Activated CD4-positive, alpha-beta T cell treated with anti-CD3 and anti-CD28 coated beads for 4 hours (primary cell): ENCODE results near the gene APMAP.

Experiments
- DNase-seq, 2 donors: peaks; one replicate each; pipeline ENCODE4 v3.0.0-alpha.2; 2020

APMAP gene

DNA sequence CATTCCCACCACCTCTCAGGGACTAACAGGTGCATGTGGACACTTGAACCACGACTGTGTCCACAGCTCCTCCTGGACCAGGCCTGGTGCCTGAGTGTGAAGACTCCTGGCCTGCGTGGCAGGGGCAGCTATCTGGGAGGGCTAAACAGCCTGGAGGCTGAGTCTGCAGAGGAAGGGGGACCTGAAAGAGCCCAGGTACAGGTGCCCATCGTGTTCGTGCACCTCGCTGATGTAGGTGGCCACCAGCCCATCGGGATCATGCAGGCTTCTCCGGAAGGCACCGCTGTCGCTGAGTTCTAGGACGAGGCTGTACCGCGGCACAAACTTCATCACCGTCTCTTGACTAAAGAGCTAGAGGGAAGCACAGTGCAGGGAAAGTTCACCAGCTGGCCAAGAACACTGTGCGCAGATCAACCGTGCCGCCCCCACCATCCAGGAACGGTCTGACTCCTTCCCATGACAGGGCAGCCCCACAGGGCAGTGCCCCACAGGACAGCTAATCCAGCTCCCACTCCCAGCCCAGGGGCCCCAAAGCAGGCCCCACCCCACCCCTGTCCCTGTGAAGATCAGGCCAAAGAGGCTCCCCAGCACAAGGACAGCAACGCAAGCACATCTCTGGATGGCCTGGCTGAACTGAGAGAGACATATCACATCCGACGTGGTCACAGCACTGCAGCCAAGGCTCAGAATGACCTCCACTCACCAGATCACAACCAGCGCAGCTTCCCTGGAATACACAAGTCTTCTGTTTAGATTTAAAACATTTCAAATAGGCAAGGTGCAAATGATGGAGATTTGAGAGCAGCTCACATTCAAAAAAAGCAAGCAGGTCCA, 28.7 kb downstream of the APMAP start:
- DNase-seq: no peak

DNA sequence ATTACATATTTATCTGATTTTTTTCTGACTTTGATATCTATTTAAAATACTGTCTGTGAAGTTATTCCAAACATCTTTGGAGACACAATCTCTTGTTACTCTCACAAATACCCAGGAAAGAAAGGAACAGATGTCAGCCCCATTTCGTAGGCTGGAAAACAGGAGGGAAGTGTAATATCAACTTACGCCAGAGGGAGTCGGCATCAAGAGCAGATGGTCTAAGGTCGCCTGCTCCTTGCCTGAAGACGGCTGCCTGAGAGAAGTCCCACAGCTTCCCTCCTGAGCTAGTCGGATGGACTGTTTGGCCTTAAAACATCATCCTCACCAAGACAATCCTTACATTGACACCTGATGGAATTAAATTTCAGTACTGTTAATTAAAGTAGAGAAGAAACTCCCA, 30.0 kb downstream of the APMAP start:
- DNase-seq: no peak

DNA sequence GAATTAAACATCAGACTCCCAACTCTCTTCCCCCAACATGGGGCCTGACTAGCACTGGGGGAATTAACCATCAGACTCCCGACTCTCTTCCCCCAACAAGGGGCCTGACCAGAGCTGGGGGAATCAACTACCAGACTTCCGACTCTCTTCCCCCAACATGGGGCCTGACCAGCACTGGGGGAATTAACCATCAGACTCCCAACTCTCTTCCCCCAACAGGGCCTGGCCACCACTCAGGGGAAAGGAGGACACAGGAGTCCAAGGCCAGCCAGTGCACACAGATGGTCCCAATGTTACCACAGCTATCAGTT, 30.4 kb downstream of the APMAP start:
- no peak for DNase-seq

DNA sequence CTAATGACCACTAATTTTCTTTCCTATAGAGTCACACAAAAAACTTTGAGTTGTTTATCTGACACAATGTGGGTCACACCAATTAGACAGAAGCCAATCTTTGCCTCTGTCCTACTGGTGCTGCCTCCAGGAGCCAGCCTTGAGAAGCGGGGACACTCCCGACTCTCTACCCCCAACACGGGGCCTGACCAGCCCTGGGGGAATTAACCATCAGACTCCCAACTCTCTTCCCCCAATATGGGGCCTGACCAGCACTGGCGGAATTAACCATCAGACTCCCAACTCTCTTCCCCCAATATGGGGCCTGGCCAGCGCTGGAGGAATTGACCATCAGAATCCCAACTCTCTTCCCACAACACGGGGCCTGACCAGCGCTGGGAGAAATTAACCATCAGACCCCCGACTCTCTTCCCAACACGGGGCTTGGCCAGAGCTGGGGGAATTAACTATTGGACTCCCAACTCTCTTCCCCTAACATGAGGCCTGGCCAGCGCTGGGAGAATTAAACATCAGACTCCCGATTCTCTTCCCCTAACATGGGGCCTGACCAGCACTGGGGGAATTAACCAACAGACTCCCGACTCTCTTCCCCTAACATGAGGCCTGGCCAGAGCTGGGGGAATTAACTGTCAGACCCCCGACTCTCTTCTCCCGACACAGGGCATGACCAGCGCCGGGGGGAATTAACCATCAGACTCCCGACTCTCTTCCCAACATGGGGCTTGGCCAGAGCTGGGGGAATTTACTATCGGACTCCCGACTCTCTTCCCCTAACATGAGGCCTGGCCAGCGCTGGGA, 31.0 kb downstream of the APMAP start:
- no peak for DNase-seq

DNA sequence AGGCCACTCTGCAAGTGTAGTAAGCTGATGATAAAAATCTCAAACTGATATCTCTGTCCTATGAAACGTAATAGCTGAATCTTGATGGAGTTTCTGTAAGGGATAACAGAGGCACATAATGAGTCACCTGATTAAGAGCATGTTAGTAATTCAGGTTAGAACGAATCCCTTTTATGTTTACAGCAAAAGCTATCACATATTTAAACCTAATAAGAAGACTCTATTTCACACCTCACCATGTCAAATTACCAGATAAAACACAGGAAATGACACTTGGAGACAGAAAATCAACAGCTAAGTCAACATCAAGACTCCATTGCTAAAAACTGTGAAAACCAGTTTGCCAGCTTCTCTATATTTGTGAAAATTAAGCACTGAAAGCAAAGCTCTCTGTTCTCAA, 31.7 kb downstream of the APMAP start:
- no peak for DNase-seq

DNA sequence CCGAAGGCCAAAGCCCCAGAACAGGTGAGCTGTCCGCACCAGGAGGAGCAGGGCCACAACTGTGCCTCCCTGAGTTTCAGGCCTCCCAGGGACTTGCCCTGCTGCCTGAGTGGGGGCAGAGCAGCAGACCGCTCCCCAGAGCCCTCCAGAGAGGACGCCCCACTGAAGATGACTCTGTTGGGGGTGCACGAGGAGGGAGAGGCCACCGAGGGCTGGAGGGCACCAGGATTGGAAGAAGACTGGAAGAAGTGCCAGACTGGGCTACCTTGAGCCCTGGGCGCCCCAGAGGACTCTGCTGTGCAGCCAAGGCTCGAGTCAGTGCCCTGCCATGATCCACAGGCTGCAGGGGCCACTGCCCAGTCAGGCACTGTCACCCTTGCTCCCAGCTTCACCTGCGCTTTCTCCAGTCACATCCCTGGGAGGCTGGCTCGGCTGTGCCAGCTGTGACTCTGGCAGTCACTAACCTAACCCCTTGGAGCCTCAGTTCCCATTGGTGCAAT, 32.2 kb downstream of the APMAP start:
- no peak for DNase-seq

DNA sequence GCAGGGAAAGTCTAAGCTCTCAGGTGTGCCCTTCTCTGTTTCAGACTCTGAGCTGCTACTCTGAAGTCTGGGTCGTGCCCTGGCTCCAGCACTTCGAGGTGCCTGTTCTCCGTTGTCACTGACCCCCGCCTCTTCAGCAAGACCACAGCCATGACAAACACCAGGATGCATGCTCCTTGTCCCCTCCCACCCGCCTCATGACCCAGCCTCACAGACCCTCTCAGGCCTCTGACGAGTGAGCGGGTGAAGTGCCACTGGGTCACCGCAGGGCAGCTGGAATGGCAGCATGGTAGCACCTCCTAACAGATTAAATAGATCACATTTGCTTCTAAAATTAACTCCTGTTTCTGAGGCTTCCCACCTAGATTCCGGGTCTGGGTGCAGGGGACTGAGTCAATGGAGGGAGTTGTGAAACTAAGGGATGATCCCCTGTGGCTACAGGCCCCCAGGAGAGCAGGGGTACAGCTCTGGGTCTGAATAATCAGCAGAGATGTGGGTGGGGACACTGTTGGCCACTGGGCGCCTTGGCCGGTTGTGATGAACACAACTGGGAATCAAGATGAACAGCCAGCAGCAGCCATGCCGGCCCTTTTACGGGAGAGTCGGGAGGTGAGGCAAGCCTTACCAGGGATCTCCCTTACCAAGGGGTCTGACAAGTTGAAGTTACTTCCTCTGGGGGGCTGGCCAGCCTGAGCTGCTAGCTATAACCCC, 32.8 kb downstream of the APMAP start:
- DNase-seq: no peak

DNA sequence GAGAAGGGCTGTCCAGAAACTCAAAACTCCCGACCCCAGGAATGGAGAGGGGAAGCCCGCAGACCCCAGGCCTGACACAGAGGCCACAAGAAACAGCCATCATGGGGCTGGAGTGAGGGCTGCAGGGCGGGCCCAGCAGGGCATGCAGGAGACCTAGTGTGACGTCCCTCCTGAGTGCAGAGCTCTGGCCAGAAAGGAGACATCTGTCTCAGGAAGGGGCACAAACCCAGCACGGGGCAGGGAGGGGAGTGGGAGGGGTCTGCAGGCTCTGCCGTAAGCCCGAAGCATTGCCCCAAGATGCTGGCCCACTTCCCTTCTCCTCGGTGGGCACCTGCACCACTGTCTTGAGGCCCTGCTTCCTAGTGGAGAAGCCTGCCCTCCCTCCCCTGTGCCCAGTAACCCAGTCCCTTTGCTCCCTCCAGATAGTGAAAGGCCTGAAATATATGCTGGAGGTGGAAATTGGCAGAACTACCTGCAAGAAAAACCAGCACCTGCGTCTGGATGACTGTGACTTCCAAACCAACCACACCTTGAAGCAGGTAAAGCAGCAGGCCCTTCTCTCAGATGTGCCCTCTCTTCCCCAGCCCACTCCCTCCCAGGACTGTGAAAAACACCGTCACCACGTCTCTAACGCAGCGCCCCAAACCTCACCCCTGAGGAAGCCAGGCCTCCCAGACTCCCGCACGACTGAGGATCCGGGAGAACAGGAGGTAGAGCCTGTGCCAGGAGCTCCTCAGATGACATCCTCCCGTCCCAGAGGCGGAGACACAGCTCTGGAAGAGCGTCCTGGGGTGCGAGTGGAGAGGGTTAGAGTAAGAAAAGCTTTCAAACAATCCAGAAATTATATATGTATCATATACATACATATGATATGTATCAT, 33.8 kb downstream of the APMAP start:
- no peak for DNase-seq

DNA sequence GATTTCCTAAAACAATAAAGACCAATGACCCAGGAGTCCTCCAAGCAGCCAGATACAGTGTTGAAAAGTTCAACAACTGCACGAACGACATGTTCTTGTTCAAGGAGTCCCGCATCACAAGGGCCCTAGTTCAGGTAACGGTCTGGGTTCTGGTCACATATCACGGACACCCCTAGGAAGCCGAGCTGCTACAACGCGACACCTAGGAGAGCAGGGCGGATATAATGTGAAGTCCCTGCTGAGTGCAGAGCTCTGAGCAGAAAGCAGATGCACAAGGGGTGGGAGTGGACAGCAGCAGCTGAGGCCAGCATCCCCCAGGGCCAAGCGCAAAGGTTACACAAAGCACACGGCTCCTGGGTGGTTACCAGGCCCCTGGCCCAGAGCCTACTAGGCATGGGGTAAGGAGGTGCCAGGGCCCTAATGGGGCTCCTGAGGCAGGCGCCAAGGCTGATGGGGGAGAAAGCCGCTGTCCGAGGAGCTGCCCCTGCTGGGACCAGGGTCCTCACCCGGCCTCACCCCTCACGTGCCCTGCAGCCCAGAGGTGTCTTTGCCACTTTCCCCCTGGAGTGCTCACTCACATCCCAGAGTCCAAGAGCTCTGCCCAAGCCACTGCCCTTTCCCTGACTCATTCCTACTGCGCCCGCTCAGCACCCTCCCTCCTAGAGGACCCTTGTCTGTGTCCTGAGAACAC, 35.1 kb downstream of the APMAP start:
- DNase-seq: no peak

DNA sequence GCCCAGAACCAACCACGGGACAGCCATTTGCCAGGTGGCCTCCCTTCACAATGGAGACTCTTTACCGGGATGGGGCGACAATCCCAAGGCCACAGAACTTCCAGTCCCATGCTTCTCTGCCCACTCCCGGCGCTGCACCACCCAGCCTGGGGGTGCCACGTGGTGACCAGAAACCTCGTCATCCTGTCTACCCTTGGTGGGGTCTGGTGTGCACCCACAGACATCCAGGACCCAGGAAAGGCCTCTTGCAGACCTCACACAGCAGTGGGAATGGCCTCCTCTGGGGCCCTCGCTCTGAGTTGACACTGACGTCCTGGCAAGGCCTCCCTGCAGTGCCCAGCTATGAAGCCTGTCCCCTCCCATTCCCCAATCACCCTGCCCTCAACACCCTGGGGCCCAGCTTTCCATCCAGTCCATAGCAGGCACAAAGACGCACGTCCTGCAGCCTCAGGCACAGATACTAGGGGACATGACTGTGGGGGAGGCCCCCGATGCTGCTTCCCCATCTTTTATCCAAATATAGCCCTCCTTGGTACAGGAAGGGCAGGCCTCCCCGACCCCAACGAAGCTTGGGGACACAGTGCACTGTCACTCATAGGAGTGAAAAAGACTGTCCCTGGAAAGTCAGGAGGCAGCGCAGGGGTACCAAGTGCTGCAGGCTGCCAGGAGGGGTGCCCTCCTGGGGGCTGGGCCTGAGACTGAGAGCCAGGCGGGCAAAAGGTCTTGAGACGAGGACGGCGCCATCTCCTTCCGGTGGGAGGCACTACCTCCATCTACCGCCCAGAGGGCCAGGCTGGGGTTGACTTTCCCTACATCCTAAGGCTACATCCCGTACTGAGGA, 36.3 kb downstream of the APMAP start:
- no peak for DNase-seq

DNA sequence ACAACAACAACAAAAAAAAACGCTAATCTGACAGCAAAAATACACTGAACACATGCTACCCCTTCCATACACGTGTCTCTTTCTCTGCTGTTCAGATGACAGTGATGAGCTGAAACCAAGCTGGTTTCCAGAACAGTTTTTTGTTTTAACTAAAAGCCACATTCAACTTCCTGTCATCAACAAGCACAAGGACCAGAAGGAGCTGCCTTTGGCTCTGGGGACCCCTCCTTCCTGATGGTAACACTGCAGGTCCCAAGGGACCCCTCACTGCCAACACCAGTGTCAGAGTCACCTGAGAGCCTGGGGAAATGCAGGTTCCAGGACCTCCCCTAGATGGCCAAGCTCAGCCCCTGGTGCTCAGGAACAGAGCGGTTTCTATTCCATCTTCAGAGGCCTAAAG, 37.5 kb downstream of the APMAP start:
- no peak for DNase-seq

DNA sequence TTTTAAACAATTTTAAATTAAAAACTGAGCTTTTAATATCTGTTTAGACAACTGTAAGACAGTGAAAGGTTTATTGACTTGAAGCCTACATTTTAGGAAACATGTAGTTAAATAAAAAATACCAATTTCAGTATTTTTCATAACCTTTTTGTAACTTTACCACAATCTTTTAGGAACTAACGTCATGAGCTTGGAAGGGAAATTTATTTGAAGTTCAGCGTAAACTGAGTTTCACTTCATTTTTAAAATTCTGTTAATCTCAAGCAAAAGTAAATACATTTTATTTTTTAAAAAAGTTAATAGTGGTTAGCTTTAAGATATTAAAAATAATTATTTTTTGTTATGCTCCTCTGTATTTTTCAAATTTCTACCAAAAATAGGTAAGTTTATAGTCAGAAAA, 38.0 kb downstream of the APMAP start:
- no peak for DNase-seq

DNA sequence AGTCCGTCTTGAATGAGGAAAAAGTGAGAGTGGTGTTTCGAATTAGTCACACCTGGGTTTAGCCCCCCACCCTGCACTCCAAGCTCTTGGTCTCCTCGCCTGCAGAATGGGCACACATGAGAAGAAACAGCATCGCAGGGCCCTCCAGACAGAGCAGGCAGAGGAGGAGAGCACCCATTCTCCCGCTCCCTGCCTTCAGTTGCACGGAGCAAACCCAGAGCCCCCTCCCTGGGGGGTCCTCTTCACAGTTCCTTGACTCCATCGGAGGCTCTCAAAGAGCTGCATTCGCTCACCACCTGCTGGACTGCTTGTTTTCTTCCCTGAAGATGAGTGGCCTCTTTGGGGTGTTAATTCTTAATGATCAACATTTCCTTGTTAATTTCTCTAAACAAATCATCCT, 38.4 kb downstream of the APMAP start:
- no peak for DNase-seq

DNA sequence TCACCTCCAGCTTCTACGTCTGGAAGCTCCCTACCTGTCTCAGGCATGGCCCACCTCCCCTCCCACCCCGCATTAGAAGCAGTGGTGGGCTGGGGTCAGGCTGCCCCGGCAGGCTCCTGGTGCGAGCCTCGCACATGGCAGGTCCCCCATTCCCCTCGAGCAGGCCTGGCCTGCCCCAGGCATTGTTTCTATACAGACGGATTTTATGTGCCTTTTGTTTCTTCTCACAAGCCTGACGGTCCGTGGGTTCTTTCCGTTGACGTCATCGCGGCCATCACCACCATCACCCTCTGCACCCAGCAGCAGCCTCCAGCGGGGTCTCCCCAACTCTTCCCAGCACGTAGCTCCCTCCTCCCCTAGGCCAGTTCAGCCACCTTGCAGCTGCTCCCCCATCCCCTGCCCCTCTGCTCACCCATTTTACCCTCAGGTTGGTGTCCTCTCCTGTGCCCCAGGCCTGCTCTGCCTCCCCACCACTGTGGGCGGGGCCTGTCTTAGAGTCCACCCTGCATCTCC, 38.9 kb downstream of the APMAP start:
- DNase-seq: no peak

DNA sequence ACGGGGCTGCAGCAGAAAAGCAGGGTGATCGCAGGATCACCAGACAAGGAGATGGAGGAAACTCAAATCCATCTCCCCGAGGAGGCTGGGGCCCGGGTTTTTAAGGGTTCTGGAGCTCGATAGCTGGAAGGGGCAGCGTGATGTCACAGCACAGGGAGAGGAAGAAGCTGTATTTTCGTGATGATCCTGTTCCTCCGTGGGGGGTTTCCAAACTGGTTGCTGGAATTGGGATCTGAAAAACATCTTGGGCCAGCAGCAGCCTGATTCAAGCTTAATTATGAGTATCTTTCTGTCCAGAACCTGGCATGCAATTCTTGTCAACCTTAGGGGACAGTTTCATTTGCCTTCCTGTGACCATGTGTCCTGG, 39.4 kb downstream of the APMAP start:
- DNase-seq: no peak

DNA sequence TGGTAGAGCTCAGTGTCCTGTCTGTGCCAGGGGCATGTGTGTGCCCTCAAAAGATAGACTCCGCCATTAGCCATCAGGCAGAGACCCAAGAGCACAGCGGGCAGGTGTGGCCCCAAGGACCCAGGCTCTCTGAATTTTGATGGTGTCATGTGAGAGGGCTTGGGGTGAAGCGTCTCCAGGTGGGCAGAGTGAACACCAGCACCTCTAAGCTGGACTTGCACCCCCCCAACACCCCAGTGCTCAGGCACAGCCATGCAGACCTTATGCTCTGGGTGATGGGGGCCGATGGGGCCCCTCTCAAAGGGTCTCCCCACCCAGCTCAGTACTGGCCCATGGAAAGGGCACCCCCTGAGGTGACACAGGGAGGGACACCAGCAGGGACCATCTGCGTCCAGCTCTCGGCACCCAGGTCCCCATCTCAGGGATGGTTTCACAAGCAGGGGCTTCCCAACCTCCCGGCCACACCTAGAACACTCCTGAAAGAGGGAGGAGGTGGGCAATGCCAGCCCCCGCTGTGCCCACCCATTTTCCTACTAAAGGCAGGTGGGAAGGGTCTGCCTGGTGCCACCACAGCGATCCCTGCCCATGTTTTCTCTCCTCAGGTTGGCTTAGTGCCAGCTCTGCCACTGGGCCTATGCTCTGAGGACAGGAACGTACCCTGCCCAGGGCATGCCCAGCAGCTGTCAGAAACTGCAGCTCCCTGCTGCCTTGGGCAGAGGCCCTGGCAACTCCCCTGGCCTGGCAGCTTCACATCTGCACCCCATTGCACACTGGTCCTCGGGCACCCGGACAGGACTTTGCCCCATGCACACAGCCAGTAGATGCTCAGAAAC, 40.0 kb downstream of the APMAP start:
- no peak for DNase-seq

DNA sequence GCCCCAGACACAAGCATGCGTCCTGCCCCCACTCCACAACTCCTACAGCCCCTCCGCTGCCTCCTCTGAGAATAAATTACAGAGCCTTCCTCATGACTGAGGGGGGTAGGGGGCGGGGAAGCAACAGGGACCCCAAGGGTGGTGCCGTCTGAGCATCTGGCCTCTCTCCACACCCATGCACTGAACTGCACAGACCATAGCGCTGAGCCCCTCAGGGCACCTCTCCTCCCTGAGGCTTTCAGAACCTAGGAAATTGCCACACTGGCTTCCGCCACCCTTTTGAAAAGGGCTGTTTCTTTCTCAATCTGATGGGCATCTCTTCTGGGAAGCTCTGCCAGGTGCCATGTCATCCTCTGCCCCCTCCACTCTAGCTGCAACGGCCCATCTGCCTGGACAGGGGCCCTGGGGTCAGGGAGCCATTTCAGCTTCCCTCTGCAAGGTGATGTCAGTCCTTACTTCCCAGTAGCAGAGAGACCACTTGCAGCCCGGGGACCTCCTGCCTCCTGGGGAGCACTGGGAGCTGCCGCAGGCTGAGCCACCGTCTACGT, 40.9 kb downstream of the APMAP start:
- no peak for DNase-seq

DNA sequence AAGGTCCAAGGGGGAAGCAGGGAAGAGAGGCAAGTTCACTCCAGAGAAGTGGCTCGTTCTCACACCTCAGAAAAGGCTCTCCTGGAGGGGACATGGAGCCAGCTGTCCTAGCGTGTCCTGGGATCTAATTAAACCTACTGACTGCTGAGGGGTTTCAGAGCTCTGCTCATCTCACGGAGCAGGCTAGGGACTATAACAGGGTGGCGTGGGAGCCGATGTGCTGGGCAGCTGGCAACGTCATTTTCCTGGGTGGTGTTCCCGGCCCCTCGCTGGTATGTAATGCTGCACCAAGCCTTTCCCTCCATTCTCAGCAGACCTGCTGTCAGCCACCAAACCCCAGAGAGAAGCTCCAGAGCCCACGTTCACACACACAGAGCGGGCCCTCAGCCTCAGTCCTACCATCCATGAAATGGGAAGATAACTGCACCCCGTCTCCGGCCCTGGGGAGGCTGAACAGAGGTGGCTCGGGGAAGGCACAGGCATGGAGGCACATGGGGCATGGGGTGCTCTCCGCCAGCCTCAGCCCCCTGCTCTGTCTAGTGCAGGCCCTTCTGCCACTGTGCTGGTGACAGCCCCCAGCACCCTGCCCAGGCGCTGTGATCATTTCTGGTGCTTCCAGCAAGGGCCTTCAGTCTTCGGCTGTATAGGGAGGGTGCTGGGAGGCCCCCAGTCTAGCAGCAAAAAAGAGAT, 41.6 kb downstream of the APMAP start:
- DNase-seq: no peak
